Cardiac muscle cell (in vitro differentiated cells and primary cell): ENCODE data around the gene EXOC4. TPM values are rescaled to one million over a fixed set of nuclear protein-coding genes. Genes with fewer than 3 reads are reported as not detected.

Source experiments
- DNase-seq, 2 donors: peaks; one replicate each; pipeline versions ENCODE4 v3.0.0 to v3.0.0-alpha.2; 2010 to 2017; ENCODE audit warnings: low read depth in 1 of 2, low spot score in 1 of 2
- H3K27ac ChIP-seq: fragments of 200-600 bp; sonication (generic); 2 replicates; pipeline ENCODE4 v1.5.1; 2016
- H3K27me3 ChIP-seq: fragments of 200-600 bp; sonication (generic); 2 replicates; pipeline ENCODE4 v1.6.0; 2016; ENCODE audit warnings: control low read depth
- H3K36me3 ChIP-seq: fragments of 200-600 bp; sonication (generic); 2 replicates; pipeline ENCODE4 v1.5.1; 2016; ENCODE audit warnings: control low read depth
- H3K4me1 ChIP-seq: fragments of 200-600 bp; sonication (generic); 2 replicates; pipeline ENCODE4 v1.8.1; 2017; ENCODE audit warnings: low read depth, mild to moderate bottlenecking, mixed run types
- H3K4me3 ChIP-seq: fragments of 200-600 bp; sonication (generic); 2 replicates; pipeline ENCODE4 v1.5.1; 2016; ENCODE audit warnings: mild to moderate bottlenecking
- H3K9me3 ChIP-seq: fragments of 200-600 bp; sonication (generic); 2 replicates; pipeline ENCODE4 v1.5.1; 2017; ENCODE audit warnings: low read depth, mild to moderate bottlenecking, control low read depth
- CTCF ChIP-seq: IDR thresholded peaks from 2 replicates; pipeline ENCODE4 v1.5.1; 2012; ENCODE audit warnings: low read depth, mild to moderate bottlenecking, low read length
- polyA plus RNA-seq: library from polyadenylated mRNA; unstranded; fragments of >200 nt; fragmentation: Nextera tagmentation; extraction: Ambion mirVana; gene quantifications from 2 replicates; pipeline ENCODE4 v1.2.1, GENCODE V29; 2016
- total RNA-seq: library from RNA; depleted of rRNA; stranded (reverse); fragments of >200 nt; gene quantifications from 2 replicates; pipeline ENCODE4 v1.2.3, GENCODE V29; 2016

The EXOC4 gene
- total and polyA plus RNA-seq, 2 experiments from 2014 or later = 33.6 to 46.0 TPM

DNA sequence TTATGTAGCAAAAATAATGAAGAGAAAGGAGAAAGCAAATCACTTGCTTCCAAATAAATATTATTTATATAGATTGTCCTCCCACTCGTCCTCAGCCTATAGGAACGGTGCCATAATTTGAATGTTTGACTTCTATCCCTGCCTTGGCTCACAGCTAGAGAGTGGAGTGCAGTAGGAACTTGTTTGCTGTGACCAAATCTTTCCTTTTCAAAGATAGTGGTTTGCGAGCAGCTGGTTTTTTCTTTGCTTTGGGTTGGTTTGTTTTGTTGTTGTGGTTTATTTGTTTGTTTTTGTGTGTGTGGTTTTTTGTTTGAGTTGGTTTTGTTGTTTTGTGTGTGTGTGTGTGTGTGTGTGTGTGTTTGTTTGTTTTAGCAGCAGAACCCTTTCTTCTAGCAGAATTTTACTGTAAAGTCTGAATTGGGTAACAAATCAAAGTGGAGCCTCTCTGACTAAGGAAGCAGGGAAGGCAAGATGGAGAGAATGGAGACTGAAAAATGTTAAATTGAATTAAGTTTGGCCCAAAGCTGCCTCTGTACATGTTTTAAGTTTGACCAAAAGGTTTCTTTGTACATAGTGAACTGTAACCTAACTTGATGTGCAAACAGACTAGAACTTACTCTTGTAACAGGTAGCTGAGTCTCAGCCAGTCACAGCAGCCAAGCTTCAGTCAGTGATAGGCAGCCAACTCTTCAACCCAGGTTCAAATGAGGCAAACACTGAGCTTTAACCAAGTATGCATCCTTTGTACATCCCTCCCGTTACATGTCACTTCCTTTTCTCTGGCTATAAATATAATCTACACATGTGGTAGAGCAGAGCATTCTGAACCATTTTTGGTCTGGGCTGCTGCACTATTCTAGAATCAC is 724.8 kb downstream of the EXOC4 start:
- no peak for DNase-seq
- Histone ChIP-seq H3K27ac (no peak overlapping the region), H3K27me3 (no peaks in the 10 kb centered on the region), H3K4me3 (no peak overlapping the region), H3K9me3 (no peaks in the 10 kb centered on the region), H3K36me3 (no peaks in the 10 kb centered on the region), H3K4me1 (peaks cover 7% of the 10 kb centered on the region)
- TF ChIP-seq CTCF = no peak

- Histone ChIP-seq H3K4me3 (no peak overlapping the region), H3K9me3 (no peaks in the 10 kb centered on the region), H3K36me3 (no peaks in the 10 kb centered on the region), H3K4me1 (peaks cover 7% of the 10 kb centered on the region), H3K27me3 (no peaks in the 10 kb centered on the region), H3K27ac (no peak overlapping the region)
- TF ChIP-seq CTCF = no peak
- DNase-seq = no peak
Measured at GRCh38 chr7:133978502-133979295, 725.8 kb downstream of the EXOC4 start.

DNA sequence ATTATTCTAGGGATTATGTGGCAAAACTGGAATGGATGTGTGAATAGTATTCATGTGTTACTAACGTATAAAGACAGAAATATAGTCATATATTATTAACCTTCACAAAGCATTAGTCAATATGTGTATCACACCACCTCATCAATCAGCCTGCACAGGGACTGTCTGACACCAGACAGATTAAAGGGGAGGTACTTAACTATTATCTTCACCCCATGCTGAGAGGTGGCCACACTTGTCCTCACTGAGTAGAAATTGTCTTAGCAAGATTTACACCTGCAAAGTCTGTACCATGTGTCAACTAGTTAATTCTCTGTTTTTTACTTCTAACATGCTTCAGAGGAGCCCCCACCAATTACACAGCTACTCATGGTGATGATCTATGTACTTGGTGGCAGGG is 727.9 kb downstream of the EXOC4 start:
- H3K36me3 ChIP-seq = no peaks in the 10 kb centered on the region
- TF ChIP-seq CTCF = no peak

GRCh38 chr7:133983685-133984419 is 731.0 kb downstream of the EXOC4 start:
- Histone ChIP-seq H3K4me3 (no peak overlapping the region), H3K27ac (no peak overlapping the region), H3K4me1 (no peaks in the 10 kb centered on the region), H3K9me3 (no peaks in the 10 kb centered on the region), H3K27me3 (no peaks in the 10 kb centered on the region), H3K36me3 (no peaks in the 10 kb centered on the region)
- DNase-seq = peak in 1 of 2 donors; percentile 28
- no peak for TF ChIP-seq CTCF

More for the DNA sequence above, 727.9 kb downstream of the EXOC4 start:
- no peak overlapping the region for H3K27ac ChIP-seq
- DNase-seq = no peak
- H3K4me1 ChIP-seq = peaks cover 5% of the 10 kb centered on the region
- H3K27me3 ChIP-seq = no peaks in the 10 kb centered on the region
- H3K9me3 ChIP-seq = no peaks in the 10 kb centered on the region
- no peak overlapping the region for H3K4me3 ChIP-seq

GRCh38 chr7:133985300-133985699 is 732.4 kb downstream of the EXOC4 start:
- Histone ChIP-seq H3K36me3 (no peaks in the 10 kb centered on the region), H3K9me3 (no peaks in the 10 kb centered on the region), H3K27me3 (no peaks in the 10 kb centered on the region), H3K4me3 (no peak overlapping the region), H3K4me1 (no peaks in the 10 kb centered on the region), H3K27ac (no peak overlapping the region)
- no peak for TF ChIP-seq CTCF
- DNase-seq = no peak
